HepG2 (cell line): ENCODE measurements around the gene NUP155. TPM values are rescaled to one million over a fixed set of nuclear protein-coding genes. Genes with fewer than 3 reads are reported as not detected.

Source experiments
- ATAC-seq: fragments of 200-7000 bp; cut with Tn5 transposase; 3 replicates; pipeline ENCODE4 v1.9.1; 2020; ENCODE audit warnings: mild to moderate bottlenecking, moderate library complexity
- BruUV-seq: library from RNA; stranded (reverse); fragments of 400-500 nt; replicated peaks from 2 replicates; lab custom pipeline; 2021; lab: Mats Ljungman, UMichigan
- CTCF ChIA-PET: fragments of 300-600 bp; formaldehyde crosslinking; extraction: SDS; loops from one replicate; lab custom pipeline; 2021; ENCODE audit warnings: low total read pairs, inconsistent platforms, low intra/inter-chr PET ratio; lab: Yijun Ruan, JAX
- POLR2A ChIA-PET: fragments of 350-600 bp; sonication (Branson Sonifier 250); formaldehyde crosslinking; loops from one replicate; lab custom pipeline; 2020; ENCODE audit warnings: antibody characterized with exemption, inconsistent platforms; lab: Yijun Ruan, JAX
- DNase-seq: peaks from one replicate; pipeline ENCODE4 v3.0.0-alpha.2; 2015; ENCODE audit warnings: low spot score
- FAIRE-seq: peaks from 3 replicates; lab custom pipeline; 2011; peaks lifted over from hg19 to GRCh38; lab: Jason Lieb, UNC
- H2AFZ ChIP-seq: one replicate; pipeline ENCODE4 v1.6.1; 2011; ENCODE audit warnings: low read length, inconsistent platforms
- H3K27ac ChIP-seq: fragments of 300-600 bp; 3 replicates; pipeline ENCODE4 v1.8.0; 2011; ENCODE audit warnings: mixed run types, mild to moderate bottlenecking, mixed read lengths, low read length, inconsistent platforms; ENCODE audit not compliant: insufficient read depth; ENCODE audit errors: extremely low read length
- H3K27me3 ChIP-seq, 2 experiments: fragments of 200-600 bp in 1 of 2; 2 replicates in 1 of 2; 3 replicates in 1 of 2; pipeline versions ENCODE4 v1.6.0 to v1.8.0; 2011; ENCODE audit warnings: low read length in 2 of 2, mild to moderate bottlenecking in 2 of 2, moderate library complexity in 2 of 2, inconsistent platforms in 1 of 2; ENCODE audit not compliant: insufficient read depth in 2 of 2, control insufficient read depth in 1 of 2
- H3K36me3 ChIP-seq, 2 experiments: fragments of 200-600 bp in 1 of 2; replicated peaks in 1 of 2; 2 replicates in 1 of 2; 3 replicates in 1 of 2; pipeline versions ENCODE4 v1.5.1 to v1.8.0; 2011; ENCODE audit warnings: low read length in 2 of 2, inconsistent platforms in 1 of 2; ENCODE audit not compliant: insufficient read depth in 2 of 2, control insufficient read depth in 1 of 2
- H3K4me1 ChIP-seq: 2 replicates; pipeline ENCODE4 v1.5.1; 2012; ENCODE audit warnings: low read length, inconsistent platforms; ENCODE audit not compliant: insufficient read depth
- H3K4me2 ChIP-seq: 2 replicates; pipeline ENCODE4 v1.6.0; 2011; ENCODE audit warnings: low read depth, low read length, inconsistent platforms
- H3K4me3 ChIP-seq, 3 experiments: fragments of 200-600 bp in 1 of 3; sonication (generic), shearing (Covaris generic) in 1 of 3; replicated peaks in 1 of 3; 2 replicates each; pipeline ENCODE4 v1.5.1; 2011 to 2016; ENCODE audit warnings: low read length in 3 of 3, inconsistent platforms in 2 of 3, low read depth in 2 of 3, mild to moderate bottlenecking in 2 of 3, control low read depth in 1 of 3, mixed read lengths in 1 of 3; ENCODE audit not compliant: insufficient read depth in 1 of 3
- H3K79me2 ChIP-seq: one replicate; pipeline ENCODE4 v1.6.1; 2011; ENCODE audit warnings: low read length, inconsistent platforms; ENCODE audit not compliant: insufficient read depth
- H3K9ac ChIP-seq: 2 replicates; pipeline ENCODE4 v1.6.0; 2011; ENCODE audit warnings: mild to moderate bottlenecking, low read depth, low read length, inconsistent platforms; ENCODE audit not compliant: insufficient read depth
- H3K9me3 ChIP-seq: 2 replicates; pipeline ENCODE4 v1.5.1; 2012; ENCODE audit warnings: mild to moderate bottlenecking, low read length
- H4K20me1 ChIP-seq: 2 replicates; pipeline ENCODE4 v1.6.0; 2011; ENCODE audit warnings: inconsistent platforms, mild to moderate bottlenecking, low read length, moderate library complexity; ENCODE audit not compliant: insufficient read depth
- ETV6 ChIP-seq: sonication (generic); formaldehyde crosslinking; conservative IDR thresholded peaks from 2 replicates; pipeline ENCODE4 v1.4.0; 2020; ENCODE audit warnings: missing genetic modification reagents
- MYPOP ChIP-seq: sonication (generic); formaldehyde crosslinking; IDR thresholded peaks from 2 replicates; pipeline ENCODE4 v1.8.1; 2023; ENCODE audit warnings: mild to moderate bottlenecking, moderate library complexity, missing genetic modification reagents
- NFIB ChIP-seq: sonication (generic); formaldehyde crosslinking; IDR thresholded peaks from 2 replicates; pipeline ENCODE4 v1.9.0; 2021; ENCODE audit warnings: missing genetic modification reagents, mild to moderate bottlenecking, borderline replicate concordance
- RBFOX2 ChIP-seq: fragments of 200-400 bp; formaldehyde crosslinking; IDR thresholded peaks from 2 replicates; pipeline ENCODE4 v1.6.1; 2017; ENCODE audit warnings: low read depth, mild to moderate bottlenecking, low read length
- RCOR2 ChIP-seq: IDR thresholded peaks from 2 replicates; pipeline ENCODE4 v1.6.1; 2016; ENCODE audit warnings: missing biosample characterization, missing genetic modification reagents
- SIN3A ChIP-seq: IDR thresholded peaks from 2 replicates; pipeline ENCODE4 v1.6.1; 2011; ENCODE audit warnings: low read depth, mild to moderate bottlenecking, control low read depth, low read length, borderline replicate concordance
- SNAI1 ChIP-seq: sonication (generic); formaldehyde crosslinking; IDR thresholded peaks from 2 replicates; pipeline ENCODE4 v1.5.0; 2020; ENCODE audit warnings: mild to moderate bottlenecking, missing genetic modification reagents, borderline replicate concordance
- SOX5 ChIP-seq: IDR thresholded peaks from 2 replicates; pipeline ENCODE4 v1.6.1; 2016; ENCODE audit warnings: borderline replicate concordance
- ZEB1 ChIP-seq: IDR thresholded peaks from 2 replicates; pipeline ENCODE4 v1.6.1; 2012; ENCODE audit warnings: mild to moderate bottlenecking, low read depth, inconsistent platforms; ENCODE audit not compliant: insufficient replicate concordance
- ZFY ChIP-seq: sonication (generic); formaldehyde crosslinking; IDR thresholded peaks from 2 replicates; pipeline ENCODE4 v1.4.0; 2020; ENCODE audit warnings: missing genetic modification reagents
- ZMYM3 ChIP-seq: sonication (generic); formaldehyde crosslinking; IDR thresholded peaks from 2 replicates; pipeline ENCODE4 v1.5.1; 2020; ENCODE audit warnings: mild to moderate bottlenecking, missing genetic modification reagents
- WGBS: methylation state at CpG from one replicate; pipeline ENCODE4 v1.1.6; 2017; ENCODE audit warnings: low lambda C conversion rate; 5-methylcytosine and 5-hydroxymethylcytosine counted together
- in situ Hi-C: cut with HindIII; loops from 2 replicates; pipeline ENCODE4 v1.10.0; 2017; ENCODE audit warnings: low pct_unique_long_range_greater_than_20kb; ENCODE audit not compliant: extremely low pct_ligation_motif_present
- intact Hi-C: fragments of 100-400 bp; cut with micrococcal nuclease; formaldehyde crosslinking; loops from one replicate; pipeline ENCODE4 v1.10.0; 2022; ENCODE audit not compliant: unreplicated experiment
- polyA plus RNA-seq, 8 experiments: library from polyadenylated mRNA; depleted of rRNA in 3 of 8; stranded (reverse) in 7 of 8; unstranded in 1 of 8; fragments of >200 nt; fragmentation: Illumina TruSeq in 4 of 8; extraction: Trizol in 4 of 8; gene quantifications; 2 replicates each; pipeline versions ENCODE4 v1.2.1 to v1.2.3, GENCODE V29; 2011 to 2016; ENCODE audit warnings: low read depth in 4 of 8, missing spikeins in 1 of 8, mixed read lengths in 1 of 8; ENCODE audit not compliant: insufficient read depth in 1 of 8
- total RNA-seq, 5 experiments: library from RNA; depleted of rRNA; stranded (reverse); fragments of >200 nt; fragmentation: Illumina TruSeq; extraction: Trizol; gene quantifications; 2 replicates each; pipeline ENCODE4 v1.2.3, GENCODE V29; 2016; ENCODE audit warnings: low read depth in 1 of 5
- TF ChIP-seq, protein P1 (sequence below): sonication (generic); formaldehyde crosslinking; IDR thresholded peaks from 2 replicates; pipeline ENCODE4 v1.4.0; 2020; ENCODE audit warnings: mild to moderate bottlenecking, missing genetic modification reagents
- TF ChIP-seq, protein P2 (sequence below): IDR thresholded peaks from 2 replicates; pipeline ENCODE4 v1.6.1; 2012; ENCODE audit warnings: low read length, improper control_type of control experiment

Gene NUP155
- total and polyA plus RNA-seq, 2 of the 13 experiments (the other 11 are each of a cell fraction or from before 2014, with no cell fraction given), result 13.0 to 57.4 TPM

DNA sequence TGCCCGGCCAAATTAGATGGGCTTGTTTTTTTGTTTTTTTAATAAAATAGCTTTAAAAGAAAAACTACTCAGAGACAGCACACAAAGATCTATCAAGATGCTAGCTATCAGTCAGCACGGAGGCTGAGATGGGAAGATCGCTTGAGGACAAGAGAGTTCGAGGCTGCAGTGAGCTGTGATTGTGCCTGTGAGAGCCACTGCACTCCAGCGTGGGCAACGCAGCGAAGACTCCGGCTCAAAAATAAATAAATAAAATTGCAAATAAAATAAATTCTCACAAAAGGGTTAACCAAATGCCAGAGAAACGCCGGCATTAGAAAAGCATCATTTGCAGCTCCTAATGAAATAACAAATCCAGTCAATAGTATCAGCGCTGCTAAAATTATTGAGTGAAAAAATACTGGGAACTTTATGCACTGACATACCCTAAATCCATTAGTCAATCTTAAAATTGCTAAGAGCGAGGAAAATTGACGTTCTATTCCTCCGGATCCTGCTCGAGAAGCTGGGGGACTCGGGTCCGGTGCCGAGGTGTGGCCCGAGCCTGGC, 122.4 kb downstream of the NUP155 start:
- ChIA-PET POLR2A (interaction anchor here (0.6 to 1.4 kb wide), 3 partner anchors 13 to 117 kb away, joined by 3 read pairs; no protein-coding TSS in a partner anchor), CTCF (no interaction called here)
- H4K20me1 ChIP-seq, result no peaks in the 10 kb centered on the region
- peaks cover 22% of the 10 kb centered on the region for H3K4me1 ChIP-seq
- peak overlapping the region; percentile 85 for H3K9ac ChIP-seq
- FAIRE-seq, result no peak
- peak overlapping the region; percentile 74 to 92 (median 83) for H3K4me3 ChIP-seq
- TSS peak; percentile 62 for BruUV-seq
- no peaks in the 10 kb centered on the region for H3K79me2 ChIP-seq
- no peaks in the 10 kb centered on the region for H3K36me3 ChIP-seq
- H3K27ac ChIP-seq, result peak overlapping the region; percentile 84
- peak overlapping the region; percentile 37 for H2AFZ ChIP-seq
- 9% methylated on average over 12 of the region's 19 CpGs for WGBS
- TF ChIP-seq MYPOP (CRISPR knock-in tag) (0 out of 2 replicates have a peak, but pooled peaks have one; percentile 13), NFIB (CRISPR knock-in tag) (no peak)
- DNase-seq, result no peak
- intact Hi-C loops (no loop called here), in situ Hi-C loops (no loop called here)
- no peaks in the 10 kb centered on the region; a peak in 1 of 5 replicates for H3K27me3 ChIP-seq
- no peaks in the 10 kb centered on the region for H3K9me3 ChIP-seq
- peak overlapping the region; percentile 76 for H3K4me2 ChIP-seq
- ATAC-seq, result no peak

- Histone ChIP-seq H3K36me3 (no peaks in the 10 kb centered on the region), H3K9ac (no peak overlapping the region), H4K20me1 (no peaks in the 10 kb centered on the region), H2AFZ (no peak overlapping the region), H3K27ac (no peak overlapping the region), H3K79me2 (no peaks in the 10 kb centered on the region), H3K4me3 (no peak overlapping the region), H3K4me1 (peaks cover 22% of the 10 kb centered on the region), H3K9me3 (no peaks in the 10 kb centered on the region), H3K27me3 (no peaks in the 10 kb centered on the region; a peak in 1 of 5 replicates), H3K4me2 (peak overlapping the region; percentile 8; the same call in 1 of the 2 replicates)
- no peak for ATAC-seq
- CTCF ChIA-PET, result no interaction called here
- no peak for FAIRE-seq
- no peak for TF ChIP-seq SOX5 (CRISPR knock-in tag)
- TF ChIP-seq, protein P1, sequence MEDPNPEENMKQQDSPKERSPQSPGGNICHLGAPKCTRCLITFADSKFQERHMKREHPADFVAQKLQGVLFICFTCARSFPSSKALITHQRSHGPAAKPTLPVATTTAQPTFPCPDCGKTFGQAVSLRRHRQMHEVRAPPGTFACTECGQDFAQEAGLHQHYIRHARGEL (CRISPR knock-in tag), result no peak
- TF ChIP-seq ETV6, result no peak
- no peak for TF ChIP-seq SNAI1 (CRISPR knock-in tag)
- no peak for TF ChIP-seq SIN3A
- TF ChIP-seq ZEB1, result no peak
- TF ChIP-seq, protein P2, sequence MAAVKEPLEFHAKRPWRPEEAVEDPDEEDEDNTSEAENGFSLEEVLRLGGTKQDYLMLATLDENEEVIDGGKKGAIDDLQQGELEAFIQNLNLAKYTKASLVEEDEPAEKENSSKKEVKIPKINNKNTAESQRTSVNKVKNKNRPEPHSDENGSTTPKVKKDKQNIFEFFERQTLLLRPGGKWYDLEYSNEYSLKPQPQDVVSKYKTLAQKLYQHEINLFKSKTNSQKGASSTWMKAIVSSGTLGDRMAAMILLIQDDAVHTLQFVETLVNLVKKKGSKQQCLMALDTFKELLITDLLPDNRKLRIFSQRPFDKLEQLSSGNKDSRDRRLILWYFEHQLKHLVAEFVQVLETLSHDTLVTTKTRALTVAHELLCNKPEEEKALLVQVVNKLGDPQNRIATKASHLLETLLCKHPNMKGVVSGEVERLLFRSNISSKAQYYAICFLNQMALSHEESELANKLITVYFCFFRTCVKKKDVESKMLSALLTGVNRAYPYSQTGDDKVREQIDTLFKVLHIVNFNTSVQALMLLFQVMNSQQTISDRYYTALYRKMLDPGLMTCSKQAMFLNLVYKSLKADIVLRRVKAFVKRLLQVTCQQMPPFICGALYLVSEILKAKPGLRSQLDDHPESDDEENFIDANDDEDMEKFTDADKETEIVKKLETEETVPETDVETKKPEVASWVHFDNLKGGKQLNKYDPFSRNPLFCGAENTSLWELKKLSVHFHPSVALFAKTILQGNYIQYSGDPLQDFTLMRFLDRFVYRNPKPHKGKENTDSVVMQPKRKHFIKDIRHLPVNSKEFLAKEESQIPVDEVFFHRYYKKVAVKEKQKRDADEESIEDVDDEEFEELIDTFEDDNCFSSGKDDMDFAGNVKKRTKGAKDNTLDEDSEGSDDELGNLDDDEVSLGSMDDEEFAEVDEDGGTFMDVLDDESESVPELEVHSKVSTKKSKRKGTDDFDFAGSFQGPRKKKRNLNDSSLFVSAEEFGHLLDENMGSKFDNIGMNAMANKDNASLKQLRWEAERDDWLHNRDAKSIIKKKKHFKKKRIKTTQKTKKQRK, result no peak
- no peak for TF ChIP-seq ZFY (CRISPR knock-in tag)
- TF ChIP-seq RCOR2 (CRISPR knock-in tag), result no peak
- no peak for TF ChIP-seq RBFOX2
- TF ChIP-seq ZMYM3 (CRISPR knock-in tag), result no peak
- BruUV-seq, result no TSS peak
- in situ Hi-C loops, result no loop called here
- POLR2A ChIA-PET, result no interaction called here
- no peak for DNase-seq
- intact Hi-C loops, result no loop called here
- WGBS, result 98% methylated on average over 4 of the region's 4 CpGs
These were observed 123.4 kb downstream of the NUP155 start for GRCh38 chr5:37247496-37247895.
